Effector CD4-positive, alpha-beta T cell (primary cell): ENCODE measurements around the gene FBXO44.

Source experiments
- DNase-seq: peaks from one replicate; pipeline ENCODE4 v3.0.0-alpha.2; 2020

Gene FBXO44

GRCh38 chr1:11691928-11692711 lies 37.4 kb downstream of the FBXO44 start:
- DNase-seq = no peak

- peak; percentile 14 for DNase-seq
Observed at GRCh38 chr1:11693024-11693590, 38.4 kb downstream of the FBXO44 start.

- no peak for DNase-seq
Observed at GRCh38 chr1:11693917-11694316, 39.2 kb downstream of the FBXO44 start.

- no peak for DNase-seq
Observed at GRCh38 chr1:11695861-11696260, 41.2 kb downstream of the FBXO44 start.

GRCh38 chr1:11697188-11697892 lies 42.7 kb downstream of the FBXO44 start:
- no peak for DNase-seq

- no peak for DNase-seq
Observed at GRCh38 chr1:11697893-11698210, 43.2 kb downstream of the FBXO44 start.

- no peak for DNase-seq
Observed at GRCh38 chr1:11700601-11701467, 46.2 kb downstream of the FBXO44 start.

GRCh38 chr1:11701551-11701961 lies 46.9 kb downstream of the FBXO44 start:
- DNase-seq = no peak

GRCh38 chr1:11701981-11702803 lies 47.5 kb downstream of the FBXO44 start:
- no peak for DNase-seq

GRCh38 chr1:11703357-11704193 lies 48.9 kb downstream of the FBXO44 start:
- no peak for DNase-seq

- no peak for DNase-seq
Observed at GRCh38 chr1:11704194-11704529, 49.5 kb downstream of the FBXO44 start.

- DNase-seq = no peak
Observed at GRCh38 chr1:11704691-11705475, 50.2 kb downstream of the FBXO44 start.

- no peak for DNase-seq
Observed at GRCh38 chr1:11705596-11705995, 50.9 kb downstream of the FBXO44 start.

GRCh38 chr1:11706292-11706691 lies 51.6 kb downstream of the FBXO44 start:
- no peak for DNase-seq

GRCh38 chr1:11707621-11708276 lies 53.1 kb downstream of the FBXO44 start:
- no peak for DNase-seq

- DNase-seq = no peak
Observed at GRCh38 chr1:11708554-11709350, 54.1 kb downstream of the FBXO44 start.

GRCh38 chr1:11711490-11711889 lies 56.8 kb downstream of the FBXO44 start:
- DNase-seq = no peak

- no peak for DNase-seq
Observed at GRCh38 chr1:11712285-11712684, 57.6 kb downstream of the FBXO44 start.
